COR-L47 (cell line): Measurements from ENCODE around the gene NHLH1.

Source experiments
- DNase-seq: peaks from one replicate; lab custom pipeline; 2025; lab: John Stamatoyannopoulos, UW

NHLH1 gene

DNA sequence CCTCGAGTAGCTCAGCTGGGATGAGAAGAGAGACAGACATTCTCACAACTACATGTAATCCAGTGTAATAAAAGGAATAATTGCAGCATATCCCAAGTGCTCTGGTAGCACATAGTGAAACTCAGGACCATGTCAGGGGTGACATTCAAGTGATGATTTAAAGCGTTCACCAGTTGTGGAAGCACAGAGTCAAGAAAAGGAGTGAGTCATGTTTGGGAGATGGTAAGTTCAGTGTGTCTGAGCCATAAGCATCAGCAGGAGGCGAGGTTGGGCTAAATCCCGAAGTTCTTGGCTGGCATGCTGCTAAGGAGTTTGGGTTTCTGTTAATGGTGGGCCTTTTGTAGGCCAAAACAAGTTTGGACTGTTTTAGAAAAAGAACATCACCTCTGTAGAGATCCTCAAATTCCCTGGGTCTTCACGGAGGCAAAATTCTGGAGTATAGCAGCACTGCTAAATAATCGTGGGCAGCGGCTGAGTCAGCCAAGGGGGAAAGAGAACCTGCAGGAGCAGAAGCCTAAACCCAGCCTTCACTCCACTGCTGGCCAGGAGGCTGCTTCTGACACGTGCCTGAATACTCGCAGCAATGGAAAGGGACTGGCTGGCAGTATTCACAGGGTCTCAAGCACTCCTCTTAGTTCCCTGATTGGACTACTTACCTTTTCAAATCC lies 7.2 kb upstream of the NHLH1 start:
- no peak for DNase-seq

DNA sequence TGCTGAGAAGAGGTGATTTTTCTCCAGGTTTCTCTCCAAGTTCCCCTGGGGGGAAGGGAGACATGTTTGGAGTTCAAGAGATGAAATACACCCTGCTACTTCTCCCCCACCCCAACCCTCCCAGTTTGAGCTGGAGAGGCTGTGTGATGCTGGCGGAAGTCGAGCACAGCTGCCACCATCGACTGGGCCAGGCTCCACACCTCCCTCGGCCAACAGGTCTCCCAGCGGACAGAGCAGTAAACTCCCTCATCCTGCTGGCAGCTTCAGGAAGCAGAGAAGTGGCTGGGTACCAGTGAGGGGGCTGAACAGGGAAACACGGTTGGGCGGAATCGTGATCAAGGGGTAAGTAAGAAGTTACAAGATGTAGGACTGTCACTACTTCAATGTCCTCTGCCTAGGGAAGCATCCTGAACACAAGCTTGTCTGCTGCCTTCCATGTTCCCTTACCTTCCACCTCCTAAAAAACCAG lies 6.6 kb upstream of the NHLH1 start:
- no peak for DNase-seq

GRCh38 chr1:160361199-160361598 lies 5.7 kb upstream of the NHLH1 start:
- no peak for DNase-seq

- no peak for DNase-seq
These were observed 5.1 kb upstream of the NHLH1 start for GRCh38 chr1:160361814-160362167.

- no peak for DNase-seq
These were observed 4.5 kb upstream of the NHLH1 start for GRCh38 chr1:160362168-160362957.

DNA sequence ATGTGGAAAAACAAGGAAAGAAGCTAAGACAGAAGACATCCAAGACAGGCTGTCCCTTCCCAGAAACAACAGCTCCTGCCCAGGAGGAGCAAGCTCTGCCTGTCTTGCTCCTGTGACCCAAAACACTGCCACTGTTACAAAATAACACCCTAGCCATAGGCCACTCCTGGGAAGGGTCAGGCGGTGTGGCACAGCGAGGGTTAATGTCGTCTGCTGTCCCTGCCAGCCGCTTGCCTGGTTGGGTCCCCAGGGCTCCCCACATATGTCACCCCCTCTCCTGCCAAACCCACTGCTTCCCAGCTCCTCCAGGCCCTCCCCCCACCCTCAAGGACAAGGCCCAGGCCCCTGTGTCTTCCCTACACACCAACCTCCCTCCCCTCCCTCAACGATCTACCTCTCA lies 3.9 kb upstream of the NHLH1 start:
- DNase-seq: no peak

DNA sequence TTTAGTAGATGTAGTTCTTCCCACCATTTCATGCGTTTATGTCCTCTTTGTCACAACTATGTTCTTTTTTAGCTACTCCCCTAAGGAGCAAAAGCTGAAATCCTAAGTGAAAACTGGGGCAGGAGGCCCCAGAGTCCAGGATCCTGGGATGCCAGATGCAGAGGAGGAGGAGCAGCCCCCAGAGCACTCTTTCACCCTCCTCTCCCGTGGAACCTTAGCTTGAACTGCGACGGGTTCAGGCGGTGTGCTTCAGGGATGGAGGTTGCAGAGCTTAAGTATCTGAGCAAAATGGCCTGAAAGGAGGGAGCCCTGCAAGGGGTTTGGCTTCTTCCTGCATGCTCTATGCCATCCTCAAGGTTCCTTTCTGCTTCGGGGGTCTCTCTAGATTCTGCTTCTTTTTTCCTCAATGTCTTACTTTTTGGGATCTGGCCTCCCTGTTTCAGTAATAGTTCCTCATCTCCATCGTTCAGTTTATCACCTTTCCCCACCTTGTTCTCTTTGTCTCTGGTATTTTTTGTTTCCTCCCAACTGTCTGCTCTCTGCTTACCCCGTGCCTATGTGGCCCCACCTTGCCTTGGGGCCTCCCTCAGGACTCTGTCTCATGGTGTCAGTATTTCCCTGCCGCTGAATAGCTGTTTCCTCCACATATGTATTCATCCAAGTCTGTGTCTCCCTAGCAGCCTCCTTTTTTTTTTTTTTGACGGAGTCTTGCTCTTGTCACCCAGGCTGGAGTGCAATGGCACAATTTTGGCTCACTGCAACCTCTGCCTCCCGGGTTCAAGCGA lies 2.7 kb upstream of the NHLH1 start:
- DNase-seq: no peak

GRCh38 chr1:160365325-160365724 lies 1.5 kb upstream of the NHLH1 start:
- no peak for DNase-seq

DNA sequence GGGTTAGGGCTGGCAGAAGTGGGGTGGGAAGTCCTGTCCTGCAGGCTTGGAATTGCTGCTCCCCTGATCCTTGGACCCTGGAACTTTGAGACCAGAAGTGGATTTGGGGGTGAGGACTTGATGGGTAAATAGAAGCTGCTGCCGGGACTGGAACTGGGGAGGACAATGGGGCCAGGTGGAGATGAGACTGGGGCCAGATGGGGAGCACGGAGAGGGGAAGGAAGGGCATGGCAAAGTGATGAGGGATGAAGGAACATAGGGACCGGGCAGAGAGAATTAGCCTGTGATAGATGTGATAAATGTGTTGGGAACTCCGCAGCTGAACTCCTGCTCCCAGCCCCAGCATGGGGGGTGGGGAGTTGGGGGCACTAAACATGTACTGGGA lies 637 bp downstream of the NHLH1 start:
- DNase-seq: no peak

- no peak for DNase-seq
These were observed 1.4 kb downstream of the NHLH1 start for GRCh38 chr1:160367934-160368923.

GRCh38 chr1:160369087-160369486 lies 2.2 kb downstream of the NHLH1 start:
- DNase-seq: no peak

GRCh38 chr1:160370561-160371345 lies 3.9 kb downstream of the NHLH1 start:
- no peak for DNase-seq

GRCh38 chr1:160371346-160371631 lies 4.4 kb downstream of the NHLH1 start:
- no peak for DNase-seq

DNA sequence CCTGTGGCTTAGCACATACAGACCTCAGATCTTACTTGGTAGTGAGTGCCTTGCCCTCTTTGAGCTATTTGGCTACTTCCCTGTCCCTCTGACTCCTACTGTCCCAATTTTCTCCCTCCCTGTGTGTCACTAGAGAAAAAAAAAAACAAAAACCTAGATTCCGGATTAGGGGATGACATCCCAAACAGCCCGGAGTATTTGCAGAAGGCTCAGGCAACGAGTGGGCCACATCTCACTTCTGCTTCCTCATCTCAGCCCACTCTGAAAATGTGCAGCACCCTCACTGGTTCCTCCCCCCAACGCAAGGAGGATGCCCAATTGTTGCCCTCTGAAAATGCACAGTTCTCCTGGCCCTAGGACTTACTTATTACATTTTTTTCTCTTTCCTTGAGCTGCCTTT lies 4.9 kb downstream of the NHLH1 start:
- DNase-seq: no peak

GRCh38 chr1:160373696-160374095 lies 6.8 kb downstream of the NHLH1 start:
- no peak for DNase-seq

GRCh38 chr1:160374306-160375110 lies 7.6 kb downstream of the NHLH1 start:
- DNase-seq: no peak

- no peak for DNase-seq
These were observed 9.1 kb downstream of the NHLH1 start for GRCh38 chr1:160375788-160376524.

DNA sequence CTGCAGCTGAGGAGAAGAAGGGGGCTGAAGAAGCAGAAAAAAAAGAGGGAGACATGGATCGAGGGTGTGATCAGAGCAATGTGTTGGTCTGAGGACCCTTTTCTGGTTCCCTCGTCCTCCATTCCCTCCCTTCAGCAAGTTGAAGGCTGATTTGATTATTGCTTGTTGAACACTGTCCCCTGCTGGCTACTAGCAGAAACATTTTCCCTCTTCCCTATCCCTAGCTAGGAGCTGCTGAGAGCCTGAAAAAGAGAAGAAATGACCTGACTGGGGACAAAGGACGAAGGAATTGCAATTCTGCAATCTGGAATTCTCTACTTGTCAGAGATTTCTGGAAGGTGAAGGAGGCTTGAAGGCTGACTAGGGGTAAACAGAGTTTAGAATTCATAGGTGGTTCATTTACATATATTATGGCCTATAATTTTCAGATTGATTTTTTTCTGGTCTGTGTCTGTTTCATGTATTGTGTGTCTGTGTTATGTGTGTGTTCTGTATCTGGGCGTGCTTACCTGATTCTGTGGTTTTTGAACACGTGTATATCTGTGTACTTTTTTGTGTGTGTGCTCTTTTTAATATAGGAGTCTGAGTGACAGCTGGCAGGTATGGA lies 9.8 kb downstream of the NHLH1 start:
- DNase-seq: peak; percentile 29

DNA sequence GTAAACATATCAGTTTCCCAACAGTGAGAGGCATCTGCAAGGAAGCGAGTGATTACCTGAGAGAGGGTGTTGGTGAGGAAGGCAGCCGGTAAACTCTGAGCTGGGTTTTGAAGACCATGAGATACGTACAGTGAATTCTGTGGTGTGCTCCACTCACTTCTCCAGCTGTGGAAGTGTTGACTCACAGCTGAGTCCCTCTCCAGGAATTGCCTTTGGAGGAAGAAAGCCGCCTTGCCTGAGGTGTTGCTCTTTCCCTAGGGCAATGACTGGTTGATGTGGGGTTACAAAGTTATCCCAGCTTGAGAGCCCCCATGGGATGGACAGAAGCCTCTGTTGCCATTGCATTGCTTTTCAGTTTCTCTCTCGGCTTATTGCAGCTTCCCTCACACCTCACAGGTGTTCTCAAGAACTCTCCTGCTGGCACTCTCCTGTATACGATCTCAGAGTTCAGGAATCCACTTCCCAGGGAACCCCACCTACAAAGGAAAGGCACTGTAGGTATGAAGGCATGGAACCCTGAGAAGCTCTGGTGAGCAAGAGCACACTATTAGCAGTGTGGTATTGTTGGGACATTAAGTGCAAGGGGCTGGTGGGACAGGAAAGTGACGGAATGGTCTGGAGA lies 10.8 kb downstream of the NHLH1 start:
- DNase-seq: no peak
